HPDE6-E6E7 (cell line): ENCODE measurements around the gene MAN1A2.

Experiments used
- DNase-seq: peaks from one replicate; pipeline ENCODE4 v3.0.0; 2011; ENCODE audit warnings: missing footprints; ENCODE audit errors: extremely low spot score

The MAN1A2 gene

GRCh38 chr1:117576236-117576635, 209.0 kb downstream of the MAN1A2 start:
- DNase-seq: no peak

- no peak for DNase-seq
Observed at GRCh38 chr1:117577191-117577885, 210.1 kb downstream of the MAN1A2 start.

- DNase-seq: no peak
Observed at GRCh38 chr1:117578466-117578865, 211.2 kb downstream of the MAN1A2 start.
